H9 (cell line): Measurements from ENCODE around the gene P4HTM. TPM values are rescaled to one million over a fixed set of nuclear protein-coding genes. Genes with fewer than 3 reads are reported as not detected.

ENCODE experiments used
- DNase-seq: peaks from one replicate; pipeline ENCODE4 v3.0.0-alpha.2; 2017
- H2AFZ ChIP-seq: one replicate; pipeline ENCODE4 v1.6.1; 2013; ENCODE audit warnings: mild to moderate bottlenecking, low read length, control low read depth, moderate library complexity
- H2AK5ac ChIP-seq: 2 replicates; pipeline ENCODE4 v1.6.1; 2013; ENCODE audit warnings: low read length, control low read depth, mixed read lengths; ENCODE audit not compliant: insufficient read length
- H2BK120ac ChIP-seq: one replicate; pipeline ENCODE4 v1.6.1; 2013; ENCODE audit warnings: low read depth, mild to moderate bottlenecking, low read length, control low read depth, inconsistent platforms; ENCODE audit not compliant: poor library complexity, severe bottlenecking
- H2BK12ac ChIP-seq: 2 replicates; pipeline ENCODE4 v1.6.1; 2013; ENCODE audit warnings: low read length, control low read depth, mixed read lengths, low read depth; ENCODE audit not compliant: insufficient read length
- H2BK15ac ChIP-seq: 2 replicates; pipeline ENCODE4 v1.6.1; 2013; ENCODE audit warnings: low read depth, low read length, control low read depth
- H2BK20ac ChIP-seq: one replicate; pipeline ENCODE4 v1.6.1; 2013; ENCODE audit warnings: low read depth, mild to moderate bottlenecking, low read length, control low read depth, inconsistent platforms; ENCODE audit not compliant: poor library complexity, severe bottlenecking
- H2BK5ac ChIP-seq: 2 replicates; pipeline ENCODE4 v1.6.1; 2013; ENCODE audit warnings: low read length, control low read depth, mixed read lengths; ENCODE audit not compliant: insufficient read length
- H3K14ac ChIP-seq: 2 replicates; pipeline ENCODE4 v1.6.1; 2013; ENCODE audit warnings: low read length, control low read depth; ENCODE audit not compliant: insufficient read depth
- H3K18ac ChIP-seq: 2 replicates; pipeline ENCODE4 v1.6.1; 2013; ENCODE audit warnings: low read depth, mild to moderate bottlenecking, mixed read lengths, low read length, control low read depth; ENCODE audit not compliant: insufficient read length
- H3K23ac ChIP-seq: 2 replicates; pipeline ENCODE4 v1.6.1; 2013; ENCODE audit warnings: low read length, control low read depth, mixed read lengths, low read depth; ENCODE audit not compliant: insufficient read length
- H3K23me2 ChIP-seq: 2 replicates; pipeline ENCODE4 v1.6.1; 2013; ENCODE audit warnings: low read depth, mild to moderate bottlenecking, mixed read lengths, low read length, control low read depth; ENCODE audit not compliant: insufficient read length, poor library complexity, severe bottlenecking
- H3K27ac ChIP-seq: 2 replicates; pipeline ENCODE4 v1.5.1; 2013; ENCODE audit warnings: low read length, control low read depth, mixed read lengths, low read depth; ENCODE audit not compliant: insufficient read length
- H3K27me3 ChIP-seq: 2 replicates; pipeline ENCODE4 v1.6.1; 2013; ENCODE audit warnings: low read length, control low read depth, inconsistent platforms; ENCODE audit not compliant: insufficient read depth
- H3K4ac ChIP-seq: 2 replicates; pipeline ENCODE4 v1.6.1; 2013; ENCODE audit warnings: low read depth, mild to moderate bottlenecking, control low read depth, inconsistent platforms, low read length, moderate library complexity
- H3K4me1 ChIP-seq: 2 replicates; pipeline ENCODE4 v1.6.1; 2013; ENCODE audit warnings: low read length, control low read depth, inconsistent platforms; ENCODE audit not compliant: insufficient read depth
- H3K4me2 ChIP-seq: 2 replicates; pipeline ENCODE4 v1.6.1; 2013; ENCODE audit warnings: low read length, control low read depth, mixed read lengths; ENCODE audit not compliant: insufficient read length, insufficient read depth
- H3K56ac ChIP-seq: 2 replicates; pipeline ENCODE4 v1.6.1; 2013; ENCODE audit warnings: low read depth, mild to moderate bottlenecking, mixed read lengths, low read length, control low read depth; ENCODE audit not compliant: insufficient read length
- H3K79me1 ChIP-seq: 2 replicates; pipeline ENCODE4 v1.6.1; 2013; ENCODE audit warnings: low read depth, mild to moderate bottlenecking, moderate library complexity, low read length, control low read depth, inconsistent platforms; ENCODE audit not compliant: insufficient read depth, poor library complexity, severe bottlenecking
- H3K79me2 ChIP-seq: 2 replicates; pipeline ENCODE4 v1.6.1; 2013; ENCODE audit warnings: low read length, control low read depth, inconsistent platforms; ENCODE audit not compliant: insufficient read depth
- H3K9ac ChIP-seq: 2 replicates; pipeline ENCODE4 v1.6.1; 2013; ENCODE audit warnings: low read length, control low read depth, mixed read lengths; ENCODE audit not compliant: insufficient read length; ENCODE audit errors: extremely low read depth
- H3K9me3 ChIP-seq: one replicate; pipeline ENCODE4 v1.6.1; 2013; ENCODE audit warnings: low read depth, low read length, inconsistent platforms; ENCODE audit not compliant: control insufficient read depth
- H3T11ph ChIP-seq: one replicate; pipeline ENCODE4 v1.6.1; 2013; ENCODE audit warnings: mild to moderate bottlenecking, low read length, control low read depth, inconsistent platforms
- H4K20me1 ChIP-seq: one replicate; pipeline ENCODE4 v1.6.1; 2013; ENCODE audit not compliant: control insufficient read depth, insufficient read length, insufficient read depth
- H4K5ac ChIP-seq: 2 replicates; pipeline ENCODE4 v1.6.1; 2013; ENCODE audit warnings: low read depth, mild to moderate bottlenecking, mixed read lengths, low read length, control low read depth; ENCODE audit not compliant: insufficient read length
- H4K8ac ChIP-seq: replicated peaks from 2 replicates; pipeline ENCODE4 v1.6.1; 2013; ENCODE audit warnings: low read length, control low read depth, mixed read lengths, low read depth; ENCODE audit not compliant: insufficient read length
- H4K91ac ChIP-seq: 2 replicates; pipeline ENCODE4 v1.6.1; 2013; ENCODE audit warnings: low read depth, mild to moderate bottlenecking, moderate library complexity, mixed read lengths, low read length, control low read depth; ENCODE audit not compliant: insufficient read length
- H3K27ac Mint-ChIP-seq, 3 experiments: 2 replicates in 2 of 3; 3 replicates in 1 of 3; pipeline ENCODE4 v1.8.0; 2020 to 2021; ENCODE audit warnings: mixed read lengths in 3 of 3, mild to moderate bottlenecking in 1 of 3, moderate library complexity in 1 of 3
- H3K27me3 Mint-ChIP-seq: 2 replicates; pipeline ENCODE4 v1.8.0; 2021; ENCODE audit warnings: low read depth, mild to moderate bottlenecking, moderate library complexity, mixed read lengths
- H3K36me3 Mint-ChIP-seq, 3 experiments: 2 replicates in 2 of 3; 3 replicates in 1 of 3; pipeline ENCODE4 v1.8.0; 2020 to 2021; ENCODE audit warnings: low read depth in 3 of 3, mixed read lengths in 3 of 3; ENCODE audit not compliant: insufficient read depth in 1 of 3
- H3K4me1 Mint-ChIP-seq, 2 experiments: 2 replicates each; pipeline ENCODE4 v1.8.0; 2020; ENCODE audit warnings: mixed read lengths in 2 of 2
- H3K4me3 Mint-ChIP-seq, 2 experiments: 2 replicates in 1 of 2; 3 replicates in 1 of 2; pipeline ENCODE4 v1.8.0; 2020 to 2021; ENCODE audit warnings: mild to moderate bottlenecking in 2 of 2, mixed read lengths in 2 of 2, moderate library complexity in 1 of 2
- H3K9me3 Mint-ChIP-seq, 2 experiments: 2 replicates in 1 of 2; 3 replicates in 1 of 2; pipeline ENCODE4 v1.8.0; 2020; ENCODE audit warnings: mild to moderate bottlenecking in 2 of 2, mixed read lengths in 2 of 2, moderate library complexity in 1 of 2
- CTCF ChIP-seq: fragments of 200-600 bp; sonication (generic); conservative IDR thresholded peaks from 3 replicates; pipeline ENCODE4 v1.8.0; 2021; ENCODE audit warnings: antibody characterized with exemption, mild to moderate bottlenecking
- WGBS: extraction: QIAGEN DNeasy Blood & Tissue Kit; methylation state at CpG from one replicate; pipeline ENCODE4 v1.1.7; 2013; ENCODE audit warnings: missing lambda C conversion rate, low lambda C conversion rate, mixed read lengths; ENCODE audit not compliant: insufficient read length; ENCODE audit errors: extremely low coverage; 5-methylcytosine and 5-hydroxymethylcytosine counted together
- total RNA-seq: library from RNA; stranded (reverse); gene quantifications from 2 replicates; pipeline ENCODE4 v1.2.1, GENCODE V29; 2021

P4HTM gene
- total RNA-seq, 1 experiment from 2014 or later = 36.0 TPM

DNA sequence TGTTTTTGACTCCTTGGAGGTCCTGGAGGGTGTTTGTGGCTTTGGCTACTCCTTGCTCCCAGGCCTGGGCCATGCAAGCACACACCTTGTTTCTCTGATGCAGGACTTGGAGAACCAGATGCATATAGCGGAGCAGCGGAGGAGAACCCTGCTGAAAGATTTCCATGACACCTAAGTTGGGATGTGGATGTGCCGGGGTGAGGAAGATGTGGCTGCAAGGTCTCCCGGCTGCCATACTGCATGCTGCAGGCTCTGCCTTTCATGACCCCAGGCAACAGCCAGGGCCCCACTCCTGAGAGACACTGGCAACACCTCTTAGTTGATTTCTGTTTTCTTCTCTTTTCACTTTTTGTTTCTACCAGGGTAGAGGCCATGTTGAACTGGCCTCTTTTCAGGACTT lies 6.9 kb upstream of the P4HTM start:
- Histone ChIP-seq H3K23ac (no peak overlapping the region), H3K56ac (no peak overlapping the region), H3K79me2 (no peaks in the 10 kb centered on the region), H2BK20ac (no peak overlapping the region), H3K79me1 (no peaks in the 10 kb centered on the region), H3K4me2 (no peak overlapping the region), H4K8ac (no peak overlapping the region), H2AK5ac (no peak overlapping the region), H3K9ac (no peak overlapping the region), H3K27ac (no peak overlapping the region), H3K9me3 (no peaks in the 10 kb centered on the region), H3T11ph (no peak overlapping the region), H2BK12ac (no peak overlapping the region), H3K4me1 (no peaks in the 10 kb centered on the region), H3K14ac (no peak overlapping the region), H3K27me3 (no peaks in the 10 kb centered on the region), H3K18ac (no peak overlapping the region), H2BK5ac (no peak overlapping the region), H3K4ac (no peak overlapping the region), H4K5ac (no peak overlapping the region), H3K23me2 (no peaks in the 10 kb centered on the region), H2BK120ac (no peak overlapping the region), H2AFZ (no peak overlapping the region), H4K20me1 (no peaks in the 10 kb centered on the region), H4K91ac (no peak overlapping the region), H2BK15ac (no peak overlapping the region)
- no peak overlapping the region for H3K4me3 Mint-ChIP-seq
- H3K4me1 Mint-ChIP-seq = peaks cover 3% of the 10 kb centered on the region in 2 experiments
- H3K27ac Mint-ChIP-seq = peak overlapping the region in 2 of 3 experiments; percentile 34 to 46; a peak in 2 of 7 replicates
- TF ChIP-seq CTCF = no peak
- H3K27me3 Mint-ChIP-seq = no peaks in the 10 kb centered on the region; the same call in 1 of the 2 replicates
- peaks cover 37 to 72% (median 53%) of the 10 kb centered on the region in 3 experiments for H3K36me3 Mint-ChIP-seq
- DNase-seq = no peak
- no peaks in the 10 kb centered on the region for H3K9me3 Mint-ChIP-seq
- no CpG with 5 or more reads among the region's 4 CpGs for WGBS
